ENCODE results near the gene ACTR2. TPM values are rescaled to one million over a fixed set of nuclear protein-coding genes. Genes with fewer than 3 reads are reported as not detected.

The ACTR2 gene
- total and polyA plus RNA-seq, 9 of the 15 experiments (the other 6 are each of a cell fraction or from before 2014, with no cell fraction given) = 47.3 to 239 (median 108) TPM

DNA sequence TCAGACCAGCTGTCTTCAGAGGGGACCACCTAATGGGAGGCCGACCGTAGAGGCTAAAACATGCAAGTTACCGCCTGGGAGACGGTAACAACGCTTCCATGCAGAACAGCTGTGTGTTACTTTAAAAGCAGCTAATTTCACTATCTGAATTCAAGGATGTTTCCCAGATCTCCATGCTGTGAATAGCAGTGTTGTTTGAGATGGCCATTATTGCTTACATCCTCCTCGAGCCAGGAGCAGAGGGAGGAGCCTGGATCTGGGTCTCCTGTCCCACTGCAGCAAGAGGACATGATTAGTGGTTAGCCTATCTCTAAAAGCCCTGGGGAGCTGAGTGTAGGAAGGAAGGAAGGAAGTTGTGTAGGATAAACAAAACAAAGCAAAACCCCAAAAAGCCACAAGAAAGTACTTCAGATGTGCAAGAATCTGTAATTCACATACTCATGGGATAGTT lies 50.9 kb downstream of the ACTR2 start (continued):
- TF ChIP-seq HMG20B (CRISPR knock-in tag; IDR thresholded peaks at IDR 0.05) = no peak
- TF ChIP-seq ZKSCAN1 (IDR thresholded peaks at IDR 0.05; ENCODE audit: low read depth, low read length) = no peak
- 0 out of 2 replicates have a peak, but pooled peaks have one; percentile 24 for TF ChIP-seq ZBTB17 (CRISPR knock-in tag; IDR thresholded peaks at IDR 0.05)
- no peak for TF ChIP-seq CHCHD3 (CRISPR knock-in tag; IDR thresholded peaks at IDR 0.05)
- TF ChIP-seq CSDE1 (IDR thresholded peaks at IDR 0.05) = no peak
- no peak for TF ChIP-seq KDM4B (IDR thresholded peaks at IDR 0.05; ENCODE audit: borderline replicate concordance in 2 of 2, low read depth in 1 of 2)
- TF ChIP-seq NCOA4 (IDR thresholded peaks at IDR 0.05; ENCODE audit: partially characterized antibody) = no peak
- TF ChIP-seq, protein P1, sequence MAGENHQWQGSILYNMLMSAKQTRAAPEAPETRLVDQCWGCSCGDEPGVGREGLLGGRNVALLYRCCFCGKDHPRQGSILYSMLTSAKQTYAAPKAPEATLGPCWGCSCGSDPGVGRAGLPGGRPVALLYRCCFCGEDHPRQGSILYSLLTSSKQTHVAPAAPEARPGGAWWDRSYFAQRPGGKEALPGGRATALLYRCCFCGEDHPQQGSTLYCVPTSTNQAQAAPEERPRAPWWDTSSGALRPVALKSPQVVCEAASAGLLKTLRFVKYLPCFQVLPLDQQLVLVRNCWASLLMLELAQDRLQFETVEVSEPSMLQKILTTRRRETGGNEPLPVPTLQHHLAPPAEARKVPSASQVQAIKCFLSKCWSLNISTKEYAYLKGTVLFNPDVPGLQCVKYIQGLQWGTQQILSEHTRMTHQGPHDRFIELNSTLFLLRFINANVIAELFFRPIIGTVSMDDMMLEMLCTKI (IDR thresholded peaks at IDR 0.05; ENCODE audit: partially characterized antibody) = no peak
- TF ChIP-seq, protein P2, sequence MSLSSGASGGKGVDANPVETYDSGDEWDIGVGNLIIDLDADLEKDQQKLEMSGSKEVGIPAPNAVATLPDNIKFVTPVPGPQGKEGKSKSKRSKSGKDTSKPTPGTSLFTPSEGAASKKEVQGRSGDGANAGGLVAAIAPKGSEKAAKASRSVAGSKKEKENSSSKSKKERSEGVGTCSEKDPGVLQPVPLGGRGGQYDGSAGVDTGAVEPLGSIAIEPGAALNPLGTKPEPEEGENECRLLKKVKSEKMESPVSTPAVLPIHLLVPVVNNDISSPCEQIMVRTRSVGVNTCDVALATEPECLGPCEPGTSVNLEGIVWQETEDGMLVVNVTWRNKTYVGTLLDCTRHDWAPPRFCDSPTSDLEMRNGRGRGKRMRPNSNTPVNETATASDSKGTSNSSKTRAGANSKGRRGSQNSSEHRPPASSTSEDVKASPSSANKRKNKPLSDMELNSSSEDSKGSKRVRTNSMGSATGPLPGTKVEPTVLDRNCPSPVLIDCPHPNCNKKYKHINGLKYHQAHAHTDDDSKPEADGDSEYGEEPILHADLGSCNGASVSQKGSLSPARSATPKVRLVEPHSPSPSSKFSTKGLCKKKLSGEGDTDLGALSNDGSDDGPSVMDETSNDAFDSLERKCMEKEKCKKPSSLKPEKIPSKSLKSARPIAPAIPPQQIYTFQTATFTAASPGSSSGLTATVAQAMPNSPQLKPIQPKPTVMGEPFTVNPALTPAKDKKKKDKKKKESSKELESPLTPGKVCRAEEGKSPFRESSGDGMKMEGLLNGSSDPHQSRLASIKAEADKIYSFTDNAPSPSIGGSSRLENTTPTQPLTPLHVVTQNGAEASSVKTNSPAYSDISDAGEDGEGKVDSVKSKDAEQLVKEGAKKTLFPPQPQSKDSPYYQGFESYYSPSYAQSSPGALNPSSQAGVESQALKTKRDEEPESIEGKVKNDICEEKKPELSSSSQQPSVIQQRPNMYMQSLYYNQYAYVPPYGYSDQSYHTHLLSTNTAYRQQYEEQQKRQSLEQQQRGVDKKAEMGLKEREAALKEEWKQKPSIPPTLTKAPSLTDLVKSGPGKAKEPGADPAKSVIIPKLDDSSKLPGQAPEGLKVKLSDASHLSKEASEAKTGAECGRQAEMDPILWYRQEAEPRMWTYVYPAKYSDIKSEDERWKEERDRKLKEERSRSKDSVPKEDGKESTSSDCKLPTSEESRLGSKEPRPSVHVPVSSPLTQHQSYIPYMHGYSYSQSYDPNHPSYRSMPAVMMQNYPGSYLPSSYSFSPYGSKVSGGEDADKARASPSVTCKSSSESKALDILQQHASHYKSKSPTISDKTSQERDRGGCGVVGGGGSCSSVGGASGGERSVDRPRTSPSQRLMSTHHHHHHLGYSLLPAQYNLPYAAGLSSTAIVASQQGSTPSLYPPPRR (CRISPR knock-in tag; IDR thresholded peaks at IDR 0.05; ENCODE audit: borderline replicate concordance) = no peak
- TF ChIP-seq PRPF4 (IDR thresholded peaks at IDR 0.05; ENCODE audit: insufficient read depth, low read depth, low read length, poor library complexity, severe bottlenecking) = no peak
- TF ChIP-seq BRCA1 (IDR thresholded peaks at IDR 0.05) = no peak
- TF ChIP-seq BRCA1 (CRISPR knock-in tag; IDR thresholded peaks at IDR 0.05) = no peak
- TF ChIP-seq, protein P3, sequence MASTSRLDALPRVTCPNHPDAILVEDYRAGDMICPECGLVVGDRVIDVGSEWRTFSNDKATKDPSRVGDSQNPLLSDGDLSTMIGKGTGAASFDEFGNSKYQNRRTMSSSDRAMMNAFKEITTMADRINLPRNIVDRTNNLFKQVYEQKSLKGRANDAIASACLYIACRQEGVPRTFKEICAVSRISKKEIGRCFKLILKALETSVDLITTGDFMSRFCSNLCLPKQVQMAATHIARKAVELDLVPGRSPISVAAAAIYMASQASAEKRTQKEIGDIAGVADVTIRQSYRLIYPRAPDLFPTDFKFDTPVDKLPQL (IDR thresholded peaks at IDR 0.05; ENCODE audit: extremely low read depth, insufficient read length) = no peak
- TF ChIP-seq ZNF239 (CRISPR knock-in tag; IDR thresholded peaks at IDR 0.05) = no peak
- no peak for TF ChIP-seq HMGXB4 (CRISPR knock-in tag; IDR thresholded peaks at IDR 0.05)
- TF ChIP-seq, protein P4, sequence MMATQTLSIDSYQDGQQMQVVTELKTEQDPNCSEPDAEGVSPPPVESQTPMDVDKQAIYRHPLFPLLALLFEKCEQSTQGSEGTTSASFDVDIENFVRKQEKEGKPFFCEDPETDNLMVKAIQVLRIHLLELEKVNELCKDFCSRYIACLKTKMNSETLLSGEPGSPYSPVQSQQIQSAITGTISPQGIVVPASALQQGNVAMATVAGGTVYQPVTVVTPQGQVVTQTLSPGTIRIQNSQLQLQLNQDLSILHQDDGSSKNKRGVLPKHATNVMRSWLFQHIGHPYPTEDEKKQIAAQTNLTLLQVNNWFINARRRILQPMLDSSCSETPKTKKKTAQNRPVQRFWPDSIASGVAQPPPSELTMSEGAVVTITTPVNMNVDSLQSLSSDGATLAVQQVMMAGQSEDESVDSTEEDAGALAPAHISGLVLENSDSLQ (IDR thresholded peaks at IDR 0.05) = peak; percentile 45
- TF ChIP-seq ETV6 (IDR thresholded peaks at IDR 0.05; ENCODE audit: borderline replicate concordance in 1 of 2, low read depth in 2 of 2, low read length in 1 of 2) = peak in 1 of 2 experiments; percentile 75; a peak in 1 of 4 replicates
- no peak for TF ChIP-seq ETV6 (CRISPR knock-in tag; IDR thresholded peaks at IDR 0.05; ENCODE audit: borderline replicate concordance)
- no peak for TF ChIP-seq ZNF384 (IDR thresholded peaks at IDR 0.05; ENCODE audit: low read depth, low read length)
- TF ChIP-seq PHF21A (IDR thresholded peaks at IDR 0.05; ENCODE audit: borderline replicate concordance, low read depth) = no peak

Data from K562 (cell line).